Activated CD4-positive, CD25-positive, alpha-beta regulatory T cell treated with anti-CD3 and anti-CD28 coated beads, Interleukin-2, amount 50 U/mL, for 72 hours (primary cell): Measurements from ENCODE around the gene MLLT6.

Experiments
- DNase-seq: peaks from one replicate; pipeline ENCODE4 v3.0.0; 2021

The MLLT6 gene

DNA sequence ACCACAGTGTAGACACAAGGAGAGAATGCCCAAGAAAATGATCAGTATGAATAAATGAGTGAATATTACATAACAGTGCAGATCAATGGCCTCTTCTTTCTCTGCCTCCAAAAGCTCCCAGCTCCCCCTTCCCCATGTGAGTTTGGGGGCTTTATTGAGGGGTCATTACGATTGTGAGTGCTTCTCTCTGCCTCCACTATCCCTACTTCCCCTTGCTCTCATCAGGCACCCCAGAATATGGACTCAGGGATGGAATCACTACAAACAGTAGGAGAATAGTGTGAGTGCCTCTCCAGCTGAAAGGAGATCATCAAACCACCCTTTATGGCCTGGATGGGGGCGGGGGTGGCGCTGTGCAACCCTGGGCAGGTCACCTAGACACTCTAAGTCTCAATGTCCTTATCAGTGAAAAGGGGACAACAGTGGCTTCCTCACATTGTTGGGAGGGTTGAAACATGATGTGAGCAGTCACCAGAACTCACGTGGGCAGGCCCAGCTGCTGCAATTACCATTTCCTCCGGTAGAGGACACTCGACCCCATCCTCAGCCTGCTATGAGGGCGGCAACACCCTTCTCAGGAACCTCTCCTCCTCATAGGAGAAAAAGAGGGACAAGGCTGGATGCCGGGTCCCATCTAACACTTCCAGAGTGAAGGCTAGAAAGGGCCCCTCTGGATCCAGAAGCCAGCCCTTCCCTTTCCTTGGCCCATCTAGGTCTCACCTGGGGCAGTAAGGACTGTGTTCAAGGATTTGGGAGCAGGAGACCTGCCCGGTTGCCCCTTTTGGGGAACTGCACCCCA is 28.2 kb upstream of the MLLT6 start:
- DNase-seq = peak; percentile 86

DNA sequence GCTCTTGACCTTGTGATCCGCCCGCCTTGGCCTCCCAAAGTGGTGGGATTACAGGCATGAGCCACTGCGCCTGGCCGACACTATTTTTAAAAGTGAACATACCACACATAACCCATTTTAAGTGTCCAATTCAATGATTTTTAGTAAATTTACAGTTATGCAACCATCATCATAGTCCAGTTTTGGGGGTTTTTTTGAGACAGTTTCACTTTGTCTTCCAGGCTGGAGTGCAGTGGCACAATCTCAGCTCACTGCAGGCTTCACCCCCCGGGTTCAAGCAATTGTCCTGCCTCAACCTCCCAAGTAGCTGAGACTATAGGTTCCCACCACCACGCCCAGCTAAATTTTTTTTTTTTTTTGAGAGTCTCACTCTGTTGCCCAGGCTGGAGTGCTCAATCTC is 27.3 kb upstream of the MLLT6 start:
- no peak for DNase-seq

DNA sequence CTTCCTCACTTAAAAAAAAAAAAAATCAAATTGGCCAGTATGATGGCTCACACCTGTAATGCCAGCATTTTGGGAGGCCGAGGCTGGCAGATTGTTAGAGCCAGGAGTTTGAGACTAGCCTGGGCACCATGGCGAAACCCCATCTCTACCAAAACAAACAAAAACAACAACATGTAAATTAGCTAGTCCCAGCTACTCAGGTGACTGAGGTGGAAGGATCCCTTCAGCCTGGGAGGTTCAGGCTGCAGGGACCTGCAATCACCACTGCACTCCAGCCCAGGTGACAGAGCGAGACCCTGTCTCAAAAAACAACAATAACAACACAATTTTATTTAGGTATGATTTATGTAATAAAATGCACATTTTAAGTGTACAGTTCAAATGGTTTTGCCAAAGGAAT is 24.0 kb upstream of the MLLT6 start:
- DNase-seq = no peak

DNA sequence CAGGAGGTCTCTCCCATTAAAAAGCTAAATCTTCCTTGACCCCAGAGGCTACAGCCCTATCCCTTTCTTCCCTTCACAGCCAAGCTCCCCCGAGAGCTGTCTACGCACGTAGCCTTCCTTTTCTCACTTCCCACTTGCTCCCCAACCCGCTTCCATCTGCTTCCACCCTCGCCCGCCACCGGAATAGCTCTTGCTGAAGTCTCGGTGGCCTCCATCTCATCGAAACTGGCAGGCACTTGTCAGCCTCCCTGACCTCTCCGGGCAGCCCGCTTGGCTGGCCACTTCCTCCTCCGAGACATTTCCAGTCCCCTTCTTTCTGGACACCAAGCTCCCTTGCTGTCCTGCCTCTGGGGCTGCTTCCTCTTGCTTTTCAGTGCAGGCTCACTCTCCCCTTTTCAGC is 19.6 kb upstream of the MLLT6 start:
- DNase-seq = no peak

DNA sequence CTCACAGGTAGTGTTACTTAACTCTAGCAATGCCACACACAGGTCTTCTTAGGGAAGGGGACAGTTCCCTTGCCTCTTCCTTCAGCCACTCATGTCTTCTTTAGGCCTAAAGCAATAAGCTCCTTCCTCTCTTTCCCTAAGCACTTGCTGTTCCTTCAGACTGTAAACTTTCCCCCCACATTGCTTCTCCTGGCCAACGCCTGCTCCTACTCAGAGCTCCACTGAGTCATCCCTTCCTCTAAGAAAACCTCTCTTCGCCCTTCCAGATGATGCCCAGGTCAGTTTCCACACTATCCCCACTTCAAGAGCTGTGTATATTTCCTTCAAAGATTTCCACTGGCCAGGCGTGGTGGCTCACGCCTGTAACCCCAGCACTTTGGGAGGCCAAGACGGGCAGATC is 17.8 kb upstream of the MLLT6 start:
- DNase-seq = no peak

DNA sequence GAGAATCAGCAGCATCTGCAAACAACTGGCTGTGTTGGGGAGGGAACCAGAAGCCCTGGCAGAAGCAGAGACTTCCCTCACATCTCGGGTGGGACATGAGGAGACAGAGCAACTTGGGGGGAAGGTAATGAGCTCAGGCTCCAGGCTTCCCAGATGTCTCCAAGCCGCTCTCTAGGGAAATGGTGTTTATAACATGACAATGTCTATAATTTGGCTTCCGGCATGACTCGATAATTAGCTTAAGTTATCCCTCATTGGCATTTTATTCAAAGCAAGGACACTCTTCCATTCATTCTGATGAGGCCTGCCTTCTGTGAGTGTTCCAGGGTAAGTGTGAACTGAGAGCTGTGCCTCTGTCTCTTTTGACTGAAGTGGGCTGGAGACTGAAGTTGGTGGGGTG is 14.7 kb upstream of the MLLT6 start:
- no peak for DNase-seq

DNA sequence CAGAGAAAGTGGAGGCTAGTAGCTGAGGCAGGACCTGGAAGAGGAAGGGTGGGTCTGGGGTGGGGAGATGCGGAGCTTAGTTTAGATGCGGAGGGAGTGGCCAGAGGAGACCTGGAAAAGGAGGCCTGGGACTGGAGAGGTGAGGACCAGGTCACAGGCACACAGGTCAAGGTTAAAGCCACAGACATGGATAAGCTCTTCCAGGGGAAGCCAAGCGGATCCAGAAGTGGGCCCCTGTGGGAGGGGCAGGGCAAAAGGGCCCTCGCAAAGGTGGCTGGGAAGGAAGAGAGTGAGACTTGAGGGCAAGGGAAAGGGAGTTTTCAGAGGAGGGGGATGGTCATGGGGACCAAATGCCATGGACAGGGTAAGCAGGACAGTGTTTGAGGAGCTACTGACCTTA is 13.9 kb upstream of the MLLT6 start:
- no peak for DNase-seq

DNA sequence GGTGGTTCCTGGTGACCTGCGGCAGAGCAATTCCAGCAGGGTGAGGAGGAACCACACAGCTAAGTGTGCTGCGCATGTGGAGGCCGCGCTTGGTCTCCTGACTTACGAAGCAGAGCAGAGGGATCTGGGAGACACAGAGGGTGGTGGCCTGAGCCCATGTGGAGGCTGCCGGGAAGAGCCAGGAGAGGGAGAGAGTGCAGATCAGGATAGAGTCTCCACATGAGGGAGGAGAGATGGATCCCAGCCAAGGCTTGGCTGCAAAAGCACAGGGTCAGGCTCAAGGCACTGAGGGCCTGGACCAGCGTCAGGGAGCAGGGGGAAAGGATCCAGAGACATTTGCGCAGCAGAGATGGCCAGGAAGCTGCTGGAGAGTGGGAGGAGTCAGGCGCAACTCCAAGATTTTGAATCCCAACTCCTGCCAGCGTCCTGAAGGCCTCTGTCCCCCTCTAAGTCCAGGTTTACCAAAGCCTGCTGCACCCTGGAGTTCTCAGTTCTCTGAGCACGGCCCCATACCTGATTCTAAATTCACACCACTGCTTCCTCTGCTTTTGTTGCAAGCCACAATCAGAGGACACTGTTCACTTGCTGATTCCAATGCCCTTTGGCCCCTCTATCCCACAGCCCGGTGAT is 11.3 kb upstream of the MLLT6 start:
- DNase-seq = no peak

DNA sequence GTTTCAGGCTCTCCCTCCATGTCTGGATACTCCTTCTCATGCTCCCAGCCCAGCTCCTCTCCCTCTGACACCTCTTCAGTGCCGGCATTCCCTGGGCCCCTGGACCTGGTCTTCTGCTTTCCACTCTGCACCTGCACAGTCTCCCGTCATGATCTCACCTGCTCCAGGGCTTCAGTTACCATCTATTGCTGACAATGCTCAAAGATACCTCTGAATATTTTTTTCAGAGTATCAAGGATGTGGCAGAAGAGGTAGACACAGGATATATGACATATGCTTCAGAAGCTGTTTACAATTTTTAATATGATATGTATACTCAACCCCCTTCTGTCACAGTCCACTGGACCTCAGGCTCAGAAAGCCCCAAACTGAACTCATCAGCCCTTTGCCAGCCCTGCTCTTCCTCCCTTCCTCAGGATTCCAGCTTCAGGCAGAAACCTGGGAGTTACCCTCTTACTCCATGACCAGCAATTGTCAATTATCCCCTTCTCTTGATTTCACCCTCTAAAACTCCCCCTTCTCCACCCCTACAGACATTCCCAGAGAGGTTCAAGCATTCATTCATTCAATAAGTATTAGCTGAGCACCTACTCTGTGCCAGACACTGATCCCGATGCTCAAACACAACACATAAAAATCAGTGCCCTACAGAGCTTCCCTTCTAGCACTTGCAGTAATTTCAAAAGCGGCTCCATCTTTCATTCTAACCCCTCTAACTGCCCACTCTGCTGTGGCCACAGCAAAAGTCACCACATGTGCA is 7.8 kb upstream of the MLLT6 start:
- DNase-seq = no peak

DNA sequence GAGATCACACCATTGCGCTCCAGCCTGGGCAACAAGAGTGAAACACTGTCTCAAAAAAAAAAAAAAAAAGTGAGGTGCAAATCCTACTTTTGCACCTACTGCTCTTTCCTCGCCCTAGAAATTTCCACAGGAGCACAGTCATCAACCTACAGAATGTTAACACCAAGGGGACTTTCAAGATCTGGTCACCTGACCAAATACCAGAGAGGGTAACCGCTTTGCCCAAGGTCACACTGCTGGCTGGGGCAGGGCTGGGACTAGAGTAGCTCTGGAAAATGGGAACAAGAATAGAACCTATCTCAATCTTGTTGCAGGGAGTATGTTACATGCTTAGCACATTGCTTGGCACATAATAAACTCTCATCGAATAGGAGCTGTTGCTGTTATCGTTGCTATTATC is 6.3 kb upstream of the MLLT6 start:
- no peak for DNase-seq

DNA sequence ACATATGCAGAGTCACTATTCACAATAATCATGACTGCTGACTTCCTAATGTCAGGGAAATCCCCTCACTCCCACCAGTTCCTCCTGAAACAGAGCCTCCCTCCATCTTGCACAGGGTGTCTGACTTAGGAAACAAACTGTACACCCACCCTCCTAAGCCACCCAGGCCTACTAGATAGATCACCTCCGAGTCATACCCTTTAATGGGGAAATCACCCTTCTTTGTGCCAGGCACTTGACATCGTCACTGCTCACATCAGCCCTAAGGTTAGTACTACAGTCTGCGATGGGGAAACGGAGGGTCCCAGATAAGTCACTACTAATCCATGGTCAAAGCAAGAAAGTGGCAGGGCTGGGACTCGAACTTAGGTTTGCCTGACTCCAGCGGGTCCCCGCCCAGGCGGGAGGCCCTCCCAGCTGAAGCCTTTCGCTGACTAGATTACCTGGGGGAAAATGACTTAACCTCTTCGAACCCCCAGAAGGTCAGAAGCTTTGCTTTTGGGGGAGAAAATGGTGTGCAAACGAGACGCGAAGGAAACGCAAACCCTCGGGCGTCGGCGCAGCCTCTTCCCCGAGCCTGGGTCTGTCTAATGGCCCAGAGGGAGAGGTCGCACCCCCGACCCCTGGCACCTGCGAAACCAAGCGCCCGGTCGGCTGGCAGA is 3.4 kb upstream of the MLLT6 start:
- DNase-seq = peak; percentile 79

DNA sequence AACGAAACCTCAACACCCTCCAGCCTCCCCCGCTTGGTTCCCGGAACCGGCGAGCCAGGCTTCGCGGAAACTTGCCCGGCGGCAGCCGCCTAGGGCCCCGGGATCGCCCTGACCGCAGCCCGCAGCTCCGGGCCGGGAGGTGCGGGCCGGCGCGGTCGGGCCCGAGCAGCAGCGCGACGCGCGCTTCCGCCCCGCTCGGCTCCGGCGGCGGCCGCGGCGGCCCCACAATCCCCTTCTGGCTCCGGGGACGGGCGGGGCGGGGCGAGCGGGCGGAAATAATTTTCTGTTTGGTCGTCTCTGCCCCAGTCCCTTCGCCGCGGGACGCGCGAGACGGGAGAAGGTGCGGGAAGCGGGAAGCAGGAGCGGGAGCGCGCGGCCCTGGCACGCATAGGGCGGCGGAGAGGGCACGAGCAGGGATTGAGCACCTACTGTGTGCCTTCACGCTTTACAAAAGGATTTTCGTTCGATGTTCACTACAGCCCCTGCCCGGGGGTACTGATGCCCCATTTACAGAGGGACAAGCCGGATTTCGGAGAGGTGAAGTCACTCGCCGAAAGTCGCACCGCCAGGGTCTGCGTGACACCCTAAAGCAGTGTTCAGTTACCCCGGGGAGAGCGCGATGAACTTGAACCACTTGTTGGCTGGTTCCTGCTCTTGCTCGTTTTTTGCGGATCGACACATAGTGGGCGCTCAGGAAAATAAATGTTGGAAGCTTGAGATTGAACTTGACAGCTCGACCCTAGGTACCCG is 2.7 kb upstream of the MLLT6 start:
- no peak for DNase-seq

DNA sequence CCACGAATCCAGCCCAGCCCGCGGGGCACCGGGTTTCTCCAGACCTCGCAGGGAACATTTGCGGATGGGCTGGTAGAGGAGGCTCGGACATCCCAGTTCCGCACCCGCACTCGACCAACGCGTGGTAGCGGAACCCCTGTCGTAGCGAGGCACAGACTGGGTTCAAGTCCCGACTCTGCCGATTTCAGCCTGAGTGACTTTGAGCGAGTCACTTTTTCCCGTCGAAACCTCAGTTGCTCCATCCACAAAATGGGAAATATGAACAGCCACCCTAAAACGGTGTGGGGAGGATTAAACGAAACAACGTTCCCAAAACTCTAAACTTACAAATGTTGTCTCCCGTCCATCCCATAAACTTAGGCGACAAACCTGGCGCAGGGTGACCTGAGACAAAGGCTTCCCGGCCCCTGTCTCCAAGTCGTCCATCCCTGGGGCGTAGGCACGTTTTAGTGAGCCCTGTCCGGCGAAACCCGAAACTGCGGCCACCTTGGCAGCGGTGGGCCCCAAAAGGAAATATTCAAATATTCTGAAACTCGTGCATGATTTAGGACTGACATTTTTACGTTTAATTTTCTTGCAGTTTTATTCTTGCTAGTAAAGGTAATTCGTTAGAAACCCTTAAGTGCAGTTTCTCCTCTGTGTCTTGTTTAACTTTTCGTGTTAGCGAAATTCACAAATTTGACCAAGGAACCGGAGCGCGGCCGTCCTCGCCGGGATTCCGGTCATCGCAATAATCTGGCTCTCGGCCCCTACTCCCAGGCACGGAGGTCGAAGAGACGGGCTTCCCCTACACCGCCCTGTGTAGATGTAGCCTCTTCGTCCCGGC is 1.9 kb upstream of the MLLT6 start:
- DNase-seq = peak; percentile 52

DNA sequence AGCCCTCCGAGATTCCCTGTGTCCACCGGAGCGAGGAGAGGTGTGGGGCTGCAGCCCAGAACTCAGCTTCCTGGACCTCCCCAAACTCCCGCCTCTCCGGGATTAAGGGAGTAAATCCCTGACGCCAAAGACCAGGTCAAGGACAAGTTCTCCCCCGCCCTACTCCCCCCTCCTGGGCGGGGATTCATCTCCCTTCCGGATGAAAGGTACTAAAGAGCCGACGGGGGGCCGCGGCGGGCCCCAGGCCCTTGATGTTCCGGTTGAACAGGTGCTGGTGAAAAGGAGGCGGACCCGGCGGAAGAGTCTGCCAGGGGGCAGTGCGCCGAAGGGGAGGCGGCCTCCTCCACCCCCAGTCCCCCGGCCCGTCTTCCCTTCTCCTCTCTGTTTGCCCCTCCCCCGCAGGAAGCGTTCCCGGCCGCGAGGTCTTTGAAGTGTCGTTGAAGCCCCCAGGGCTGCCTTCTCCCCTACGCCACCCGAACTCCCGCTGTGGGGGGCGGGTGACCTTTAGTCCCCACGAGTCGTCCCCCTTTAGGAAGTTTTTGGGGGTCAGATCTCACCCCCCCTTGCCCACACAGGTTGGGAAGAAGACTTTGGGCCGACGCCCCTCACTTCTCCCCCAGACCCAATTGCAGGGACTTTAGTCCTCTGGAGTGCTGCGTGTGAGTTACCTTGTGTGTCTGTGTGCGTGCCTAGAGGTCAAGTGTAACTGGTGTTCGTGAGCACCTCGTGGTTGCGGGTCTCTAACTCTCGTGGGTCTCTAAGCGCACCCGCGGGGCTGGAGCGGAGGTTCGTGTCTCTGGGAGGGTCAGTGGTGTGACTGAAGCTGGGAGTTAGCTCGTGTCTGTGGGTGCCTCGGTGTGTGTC is 1.1 kb upstream of the MLLT6 start:
- DNase-seq = peak; percentile 78

DNA sequence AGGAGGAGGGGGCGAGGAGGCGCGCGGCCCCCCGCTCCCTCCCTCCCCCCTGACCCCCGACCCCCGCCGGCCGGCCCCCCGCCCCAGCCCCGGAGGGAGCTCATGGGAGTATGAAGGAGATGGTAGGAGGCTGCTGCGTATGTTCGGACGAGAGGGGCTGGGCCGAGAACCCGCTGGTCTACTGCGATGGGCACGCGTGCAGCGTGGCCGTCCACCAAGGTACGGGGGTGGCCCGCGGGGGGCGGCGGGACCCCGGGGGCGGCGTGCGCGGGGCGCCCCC is 390 bp downstream of the MLLT6 start:
- no peak for DNase-seq

DNA sequence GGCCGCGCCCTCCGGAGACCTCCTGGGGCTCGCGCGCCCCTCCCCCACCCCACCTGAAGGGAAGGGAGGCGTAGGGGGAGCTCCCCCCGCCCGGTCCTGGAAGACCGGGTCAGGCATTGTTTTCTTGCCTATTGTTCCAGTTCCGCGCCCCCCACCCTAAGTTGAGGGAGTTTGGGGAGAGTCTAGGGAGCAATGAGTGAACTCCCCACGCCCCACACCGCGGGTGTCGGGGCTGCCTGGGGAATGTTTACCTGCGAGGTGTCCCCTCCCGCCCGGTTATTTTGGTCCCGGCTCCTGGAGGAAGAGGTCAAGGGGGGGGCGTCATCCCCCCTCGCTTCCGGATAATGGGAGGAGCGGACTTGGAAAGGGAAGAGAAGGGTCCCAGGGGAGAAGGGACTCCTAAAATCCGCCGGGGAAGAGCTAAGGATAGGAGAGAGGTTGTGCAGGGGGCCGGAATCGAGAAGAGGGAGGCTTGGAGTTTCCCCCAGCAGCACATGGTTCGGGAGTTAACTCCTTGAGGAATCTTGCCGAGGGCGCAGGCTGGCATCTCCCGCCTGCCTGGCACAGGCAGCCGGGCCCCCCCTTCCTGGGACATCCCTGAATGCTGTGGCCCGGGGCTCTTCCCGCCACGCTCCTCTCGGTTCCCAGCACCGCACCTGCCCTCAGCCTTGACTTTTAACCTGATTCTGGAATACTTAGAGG is 881 bp downstream of the MLLT6 start:
- no peak for DNase-seq

DNA sequence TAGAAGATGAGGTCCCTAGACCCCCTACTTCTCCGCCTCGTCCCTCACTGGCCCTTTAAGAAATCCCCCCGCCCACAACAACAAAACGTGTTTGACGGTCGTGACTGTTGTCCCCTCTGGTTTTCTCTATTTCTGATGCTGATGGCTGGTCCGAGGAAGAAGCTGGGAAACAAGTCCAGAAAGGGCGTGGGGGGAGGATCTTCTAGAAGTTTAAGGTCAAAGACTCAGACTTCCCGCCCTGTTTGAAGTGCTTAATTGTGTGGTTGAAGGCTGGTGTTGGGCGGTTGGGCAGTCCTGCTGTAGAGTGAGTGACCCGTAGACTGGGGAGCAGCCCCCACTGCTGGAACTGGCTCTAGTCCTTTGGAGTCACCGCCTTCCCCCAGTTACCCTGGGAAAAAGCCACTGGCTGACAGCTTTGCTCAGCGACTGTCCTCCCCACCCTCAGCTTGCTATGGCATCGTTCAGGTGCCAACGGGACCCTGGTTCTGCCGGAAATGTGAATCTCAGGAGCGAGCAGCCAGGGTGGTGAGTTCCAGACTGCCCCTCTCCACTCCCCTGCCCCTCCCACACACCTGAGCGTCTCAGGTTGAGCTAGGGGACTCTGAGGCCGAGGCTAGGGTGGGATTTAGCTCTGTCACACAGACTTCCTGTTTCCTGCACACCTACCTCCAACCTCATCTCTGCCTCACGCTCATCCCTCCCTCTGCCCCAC is 1.6 kb downstream of the MLLT6 start:
- DNase-seq = no peak

DNA sequence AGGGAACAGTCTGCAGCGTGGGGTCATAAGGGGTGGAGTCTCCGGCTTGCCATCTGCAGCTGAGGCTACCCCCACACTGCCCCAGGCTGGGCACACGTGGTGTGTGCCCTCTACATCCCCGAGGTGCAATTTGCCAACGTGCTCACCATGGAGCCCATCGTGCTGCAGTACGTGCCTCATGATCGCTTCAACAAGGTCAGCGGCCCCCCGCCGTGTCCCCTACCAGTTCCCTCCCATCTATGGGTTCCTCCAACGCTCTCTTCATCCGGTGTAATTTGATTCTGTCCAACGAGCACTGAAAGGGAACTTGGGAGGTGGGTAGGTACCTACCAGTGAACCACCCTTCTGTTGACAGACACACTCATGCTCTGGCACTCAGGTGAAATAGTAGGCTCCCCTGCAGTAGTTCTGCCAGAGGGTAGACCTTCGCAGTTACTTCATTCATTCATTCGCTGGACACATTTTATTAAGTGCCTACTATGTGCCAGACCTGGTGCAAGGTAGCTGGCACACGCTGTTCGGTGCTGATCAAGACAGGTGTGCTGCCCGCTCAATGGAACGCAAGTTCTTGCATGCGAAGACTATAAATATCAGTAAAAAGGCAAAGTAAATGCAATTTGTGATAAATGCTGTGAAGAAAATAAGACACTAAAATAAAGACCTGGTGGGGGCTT is 2.7 kb downstream of the MLLT6 start:
- no peak for DNase-seq
